Skeletal muscle satellite cell (primary cell): ENCODE measurements around the gene CAPS2. TPM values are rescaled to one million over a fixed set of nuclear protein-coding genes. Genes with fewer than 3 reads are reported as not detected.
A peak's percentile ranks its signal among the peaks of the same experiment; 100 is the strongest.
"Not testable (repeated sequence)": the region's sequence is repeated elsewhere in the genome, so short reads cannot be mapped to it uniquely, and the experiment has no call there.

Source experiments
- H3K27me3 ChIP-seq: 2 replicates; pipeline ENCODE4 v1.7.0; 2013; ENCODE audit warnings: low read length; ENCODE audit not compliant: control insufficient read depth, insufficient read depth
- H3K36me3 ChIP-seq: 2 replicates; pipeline ENCODE4 v1.7.0; 2013; ENCODE audit warnings: mild to moderate bottlenecking, control low read depth, low read length; ENCODE audit not compliant: insufficient read depth
- H3K4me1 ChIP-seq: 2 replicates; pipeline ENCODE4 v1.7.0; 2013; ENCODE audit warnings: low read length; ENCODE audit not compliant: control insufficient read depth, insufficient read depth
- H3K4me2 ChIP-seq: 2 replicates; pipeline ENCODE4 v1.7.0; 2013; ENCODE audit warnings: mild to moderate bottlenecking, low read length
- H3K4me3 ChIP-seq: 2 replicates; pipeline ENCODE4 v1.7.0; 2013; ENCODE audit warnings: low read length
- H3K9ac ChIP-seq: 2 replicates; pipeline ENCODE4 v1.7.0; 2013; ENCODE audit warnings: mild to moderate bottlenecking, low read depth, low read length, moderate library complexity
- H3K9me3 ChIP-seq: replicated peaks from 2 replicates; pipeline ENCODE4 v1.7.0; 2013; ENCODE audit warnings: mild to moderate bottlenecking, control low read depth, low read length
- total RNA-seq: library from RNA; depleted of rRNA; stranded (reverse); fragments of >200 nt; gene quantifications from 2 replicates; pipeline ENCODE4 v1.2.3, GENCODE V29; 2012; rRNA removed

The CAPS2 gene
- total RNA-seq, result 3.1 and 7.1 TPM in 2 replicates

DNA sequence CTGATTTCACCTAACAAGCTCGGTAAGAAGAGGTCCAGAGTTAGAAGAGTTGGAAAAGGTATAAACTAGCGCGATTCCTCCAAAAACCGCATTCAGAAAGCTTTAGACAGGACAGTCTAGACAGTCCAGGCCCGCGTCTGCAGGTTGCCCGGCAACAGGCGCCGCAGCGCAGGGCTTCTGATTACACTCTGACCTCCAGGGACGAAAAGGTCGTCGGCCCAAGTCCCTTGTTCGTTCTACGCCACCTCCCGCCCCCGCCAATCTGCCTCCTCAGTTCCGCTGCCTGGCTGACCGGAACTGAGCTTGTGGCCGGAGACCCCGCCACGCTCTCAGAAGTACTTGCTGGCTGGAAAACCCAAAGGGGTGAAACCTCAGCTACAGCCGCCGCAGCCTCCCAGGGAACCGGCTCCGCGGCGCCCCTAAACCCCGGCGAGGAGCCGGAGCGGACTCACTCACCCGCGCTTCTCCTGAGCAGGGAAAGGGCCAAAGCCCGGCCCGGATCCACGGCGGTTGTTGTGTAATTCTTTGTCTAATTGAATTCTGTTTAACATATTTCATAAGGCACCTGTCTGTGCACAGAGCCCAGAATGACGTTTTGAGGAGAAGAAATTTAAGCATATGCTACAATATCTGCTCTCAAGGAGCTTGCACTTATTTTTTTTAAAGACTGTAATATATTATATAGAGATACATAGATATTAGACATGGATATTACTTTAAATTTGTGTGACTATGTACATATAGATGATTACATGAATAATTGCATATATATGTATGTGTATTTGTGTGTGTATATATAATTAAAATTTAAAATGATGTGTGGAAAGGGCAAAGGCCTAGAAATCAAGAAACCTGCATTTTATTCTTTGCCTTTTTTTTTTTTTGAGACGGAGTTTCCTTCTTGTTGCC lies at the start of gene CAPS2:
Gene CAPS2 (minus strand): TSS at position 407 of the 909 bp plus-strand sequence. CDS start 3,826 bp downstream, outside the sequence.
- H3K4me2 ChIP-seq, result peak within 1 kb of the TSS; percentile 83
- H3K36me3 ChIP-seq, result no peaks in the 10 kb centered on the region
- H3K4me1 ChIP-seq, result peaks cover 5% of the 10 kb centered on the region
- no peaks in the 10 kb centered on the region for H3K9me3 ChIP-seq
- peak within 1 kb of the TSS; percentile 90 for H3K4me3 ChIP-seq
- H3K27me3 ChIP-seq, result no peaks in the 10 kb centered on the region
- H3K9ac ChIP-seq, result peak within 1 kb of the TSS; percentile 71

DNA sequence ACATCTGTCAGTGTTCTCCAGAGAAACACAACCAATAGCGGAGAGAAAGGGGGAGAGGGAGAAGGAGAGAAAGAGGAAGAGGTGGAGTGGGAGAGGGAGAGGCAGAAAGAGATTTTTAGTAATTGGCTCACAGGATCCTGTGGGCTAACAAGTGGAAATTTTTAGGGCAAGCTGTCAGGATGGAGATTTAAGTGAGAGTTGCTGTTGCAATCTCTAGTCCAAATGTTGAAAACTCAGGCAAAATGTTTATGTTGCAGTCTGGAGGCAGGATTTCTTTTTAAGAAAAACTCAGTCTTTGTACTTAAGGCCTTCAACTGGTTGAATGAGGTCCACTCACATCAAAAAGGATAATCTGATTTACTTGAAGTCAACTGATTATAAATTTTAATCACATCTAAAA lies 48.2 kb upstream of the CAPS2 start:
- no peak overlapping the region for H3K9ac ChIP-seq
- H3K4me2 ChIP-seq, result no peak overlapping the region
- H3K36me3 ChIP-seq, result no peaks in the 10 kb centered on the region
- H3K9me3 ChIP-seq, result no peaks in the 10 kb centered on the region
- H3K4me3 ChIP-seq, result no peak overlapping the region
- H3K4me1 ChIP-seq, result no peaks in the 10 kb centered on the region
- no peaks in the 10 kb centered on the region for H3K27me3 ChIP-seq

DNA sequence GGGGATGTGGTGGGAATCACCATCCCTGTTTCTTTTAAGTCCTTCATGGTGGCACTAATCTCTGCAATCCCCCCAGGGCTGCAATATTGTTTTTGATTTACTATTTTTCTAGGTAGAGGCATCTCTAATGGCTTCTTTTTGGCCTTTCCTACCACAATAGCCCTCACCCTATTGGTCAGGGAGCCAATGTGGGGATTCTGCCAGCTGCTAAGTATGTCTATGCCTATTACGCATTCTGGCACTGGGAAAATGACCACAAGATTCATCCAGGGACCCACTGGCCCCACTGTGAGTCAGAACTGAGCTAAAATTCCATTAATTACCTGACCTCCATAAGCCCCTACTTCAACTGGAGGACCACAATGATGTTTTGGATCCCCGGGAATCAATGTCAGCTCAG lies 44.8 kb upstream of the CAPS2 start:
- Histone ChIP-seq H3K4me3 (no peak overlapping the region), H3K4me1 (no peaks in the 10 kb centered on the region), H3K4me2 (no peak overlapping the region), H3K27me3 (no peaks in the 10 kb centered on the region), H3K36me3 (no peaks in the 10 kb centered on the region), H3K9me3 (no peaks in the 10 kb centered on the region), H3K9ac (no peak overlapping the region)

DNA sequence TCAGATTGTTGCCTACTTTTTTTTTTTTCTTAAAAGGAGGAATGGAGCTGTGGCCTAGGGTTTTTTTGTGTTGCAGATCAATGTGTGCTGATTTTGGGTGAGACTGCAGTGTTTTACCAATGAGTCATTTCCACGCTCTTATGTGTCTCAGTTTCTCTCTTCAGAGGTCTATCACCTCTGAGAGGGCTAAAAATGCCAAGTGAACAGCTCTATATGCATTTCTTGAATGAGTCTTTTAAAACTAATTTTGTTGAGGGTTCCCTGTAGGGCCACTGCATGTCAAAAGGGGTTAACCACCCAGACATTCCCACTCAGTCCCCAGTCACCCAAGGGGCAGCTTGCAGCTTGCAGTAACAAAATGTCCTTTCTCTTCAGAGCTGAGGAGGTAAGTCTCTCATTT lies 36.5 kb upstream of the CAPS2 start:
- no peak overlapping the region for H3K4me3 ChIP-seq
- no peaks in the 10 kb centered on the region for H3K9me3 ChIP-seq
- peaks cover 13% of the 10 kb centered on the region for H3K4me1 ChIP-seq
- no peak overlapping the region for H3K9ac ChIP-seq
- H3K27me3 ChIP-seq, result no peaks in the 10 kb centered on the region
- H3K36me3 ChIP-seq, result no peaks in the 10 kb centered on the region
- H3K4me2 ChIP-seq, result peak overlapping the region; percentile 30

DNA sequence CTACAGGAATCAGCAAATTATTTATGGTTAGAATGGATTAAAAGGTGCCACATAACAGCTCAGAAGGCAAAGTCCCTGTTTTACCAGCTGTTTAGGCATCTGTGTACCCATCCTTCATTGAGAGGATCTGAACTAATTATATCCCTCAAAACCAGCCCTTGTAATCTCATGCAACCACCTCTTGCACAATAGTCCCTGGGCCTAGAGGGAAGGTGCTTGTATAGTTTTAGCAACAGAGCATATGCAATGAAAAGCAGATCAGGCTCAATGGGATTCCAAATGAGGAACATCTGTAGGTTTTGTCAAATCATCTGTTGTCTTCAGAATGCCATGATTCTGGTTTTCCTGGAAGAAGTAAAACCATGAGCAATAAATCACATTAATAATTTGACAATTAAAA lies 34.8 kb upstream of the CAPS2 start:
- Histone ChIP-seq H3K27me3 (no peaks in the 10 kb centered on the region), H3K36me3 (no peaks in the 10 kb centered on the region), H3K9me3 (no peaks in the 10 kb centered on the region), H3K4me2 (no peak overlapping the region), H3K9ac (no peak overlapping the region), H3K4me3 (no peak overlapping the region), H3K4me1 (peaks cover 13% of the 10 kb centered on the region)

DNA sequence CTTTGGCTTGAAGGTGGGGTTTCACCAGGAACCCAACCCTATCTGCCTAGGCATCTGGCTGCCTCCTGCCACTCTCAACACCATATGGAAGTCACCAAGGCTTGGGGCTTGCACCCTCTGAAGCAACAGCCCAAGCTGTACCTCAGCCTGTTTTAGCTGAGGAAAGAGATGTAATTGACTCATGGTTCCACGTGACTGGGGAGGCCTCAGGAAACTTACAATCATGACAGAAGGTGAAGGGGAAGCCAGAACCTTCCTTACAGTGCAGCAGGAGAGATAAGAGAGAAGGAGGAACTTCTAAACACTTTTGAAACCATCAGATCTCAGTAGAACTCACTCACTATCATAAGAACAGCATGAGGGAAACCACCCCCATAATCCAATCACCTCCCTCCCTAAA lies 31.3 kb upstream of the CAPS2 start:
- no peak overlapping the region for H3K4me2 ChIP-seq
- no peak overlapping the region for H3K4me3 ChIP-seq
- peaks cover 7% of the 10 kb centered on the region for H3K4me1 ChIP-seq
- no peaks in the 10 kb centered on the region for H3K9me3 ChIP-seq
- no peak overlapping the region for H3K9ac ChIP-seq
- no peaks in the 10 kb centered on the region for H3K27me3 ChIP-seq
- no peaks in the 10 kb centered on the region for H3K36me3 ChIP-seq

DNA sequence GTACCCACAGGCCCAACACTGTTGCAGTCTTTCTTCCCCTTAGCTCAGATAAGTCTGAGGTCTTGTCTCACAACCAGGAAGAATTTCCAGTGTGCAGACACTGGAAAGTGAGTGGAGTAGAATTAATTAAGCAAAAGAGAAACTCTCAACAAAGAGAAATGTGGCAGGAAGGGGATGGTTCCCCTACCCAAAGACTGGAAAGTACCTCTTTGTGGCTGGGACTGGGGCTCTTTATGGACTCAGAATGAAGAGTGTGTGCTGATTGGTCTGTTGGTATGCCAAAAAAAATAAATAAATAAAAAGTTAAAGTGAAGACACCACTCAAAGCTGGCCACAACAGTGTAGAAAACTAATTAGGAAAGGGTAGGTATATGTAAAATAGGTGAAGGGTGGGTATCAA lies 30.8 kb upstream of the CAPS2 start:
- H3K36me3 ChIP-seq, result no peaks in the 10 kb centered on the region
- H3K27me3 ChIP-seq, result no peaks in the 10 kb centered on the region
- H3K4me2 ChIP-seq, result no peak overlapping the region
- H3K4me1 ChIP-seq, result peaks cover 3% of the 10 kb centered on the region
- H3K9me3 ChIP-seq, result no peaks in the 10 kb centered on the region
- no peak overlapping the region for H3K4me3 ChIP-seq
- H3K9ac ChIP-seq, result no peak overlapping the region

DNA sequence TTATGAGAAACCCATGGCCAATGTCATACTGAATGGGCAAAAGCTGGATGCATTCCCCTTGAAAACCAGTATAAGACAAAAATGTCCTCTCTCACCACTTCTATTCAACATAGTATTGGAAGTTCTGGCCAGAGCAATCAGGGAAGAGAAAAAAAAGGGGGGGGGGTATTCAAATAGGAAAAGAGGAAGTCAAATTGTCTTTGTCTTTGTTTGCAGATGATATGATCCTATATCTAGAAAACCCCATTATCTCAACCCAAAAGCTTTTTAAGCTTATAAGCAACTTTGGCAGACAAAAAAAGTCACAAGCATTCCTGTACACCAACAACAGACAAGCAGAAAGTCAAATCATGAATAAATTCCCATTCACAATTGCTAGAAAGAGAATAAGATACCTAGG lies 23.9 kb upstream of the CAPS2 start:
- Histone ChIP-seq H3K4me2 (no peak overlapping the region), H3K9ac (no peak overlapping the region), H3K36me3 (no peaks in the 10 kb centered on the region), H3K4me1 (no peaks in the 10 kb centered on the region), H3K4me3 (no peak overlapping the region), H3K27me3 (no peaks in the 10 kb centered on the region), H3K9me3 (no peaks in the 10 kb centered on the region)

DNA sequence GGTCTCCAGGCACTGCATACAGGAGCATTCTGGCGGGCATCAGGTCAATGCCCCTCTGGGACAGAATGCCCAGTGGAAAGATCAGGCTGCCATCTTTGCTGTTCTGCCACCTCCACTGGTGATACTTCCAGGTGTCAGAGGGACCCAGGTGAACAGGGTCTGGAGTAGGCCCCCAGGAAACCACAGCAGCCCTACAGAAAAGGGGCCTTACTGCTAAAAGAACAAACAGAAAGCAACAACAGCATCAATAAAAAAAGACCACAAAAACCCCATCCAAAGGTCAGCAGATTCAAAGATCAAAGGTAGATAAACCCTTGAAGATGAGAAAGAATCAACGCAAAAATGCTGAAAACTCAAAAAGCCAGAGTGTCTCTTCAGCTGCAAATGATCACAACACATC lies 20.3 kb upstream of the CAPS2 start:
- Histone ChIP-seq H3K4me1 (peaks cover 2% of the 10 kb centered on the region), H3K4me2 (no peak overlapping the region), H3K9ac (no peak overlapping the region), H3K9me3 (no peaks in the 10 kb centered on the region), H3K36me3 (no peaks in the 10 kb centered on the region), H3K27me3 (no peaks in the 10 kb centered on the region), H3K4me3 (no peak overlapping the region)

DNA sequence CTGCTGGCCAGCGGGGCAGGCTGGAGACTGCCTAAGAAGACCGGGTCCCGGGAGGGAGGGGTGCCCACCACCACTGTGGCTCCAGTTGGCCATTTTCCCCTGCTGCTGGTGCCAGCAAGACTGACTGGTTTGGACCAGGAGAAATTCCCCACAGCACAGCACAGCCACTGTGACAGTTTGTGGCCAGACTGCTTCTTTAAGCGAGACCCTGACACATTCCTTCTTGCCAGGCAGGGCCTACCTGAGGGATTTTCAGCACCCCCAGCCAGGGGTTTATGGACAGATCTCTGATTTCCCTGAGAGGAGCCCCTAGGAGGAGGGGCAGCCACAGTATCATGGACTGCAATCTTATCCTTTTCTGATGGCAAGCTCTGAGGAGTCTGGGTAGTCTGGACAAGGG lies 19.8 kb upstream of the CAPS2 start:
- Histone ChIP-seq H3K9ac (no peak overlapping the region), H3K27me3 (no peaks in the 10 kb centered on the region), H3K9me3 (no peaks in the 10 kb centered on the region), H3K4me3 (no peak overlapping the region), H3K36me3 (no peaks in the 10 kb centered on the region), H3K4me2 (no peak overlapping the region), H3K4me1 (peaks cover 2% of the 10 kb centered on the region)

DNA sequence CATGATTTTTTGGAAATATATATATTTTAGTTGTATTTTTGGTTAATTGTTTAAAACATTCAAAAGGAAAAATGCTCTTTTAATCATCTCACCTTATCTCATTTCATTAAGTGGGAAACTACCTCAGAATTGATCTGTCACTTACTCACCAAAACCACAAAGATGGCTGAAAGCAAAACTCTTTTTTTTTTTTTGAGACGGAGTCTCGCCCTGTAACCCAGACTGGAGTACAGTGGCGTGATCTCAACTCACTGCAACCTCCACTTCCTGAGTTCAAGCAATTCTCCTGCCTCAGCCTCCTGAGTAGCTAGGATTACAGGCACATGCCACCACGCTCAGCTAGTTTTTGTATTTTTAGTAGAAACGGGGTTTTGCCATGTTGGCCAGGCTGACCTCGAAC lies 16.1 kb upstream of the CAPS2 start:
- not testable (repeated sequence) for H3K36me3 ChIP-seq, H3K4me2 ChIP-seq, H3K4me3 ChIP-seq, H3K27me3 ChIP-seq, H3K9me3 ChIP-seq, H3K9ac ChIP-seq, H3K4me1 ChIP-seq

DNA sequence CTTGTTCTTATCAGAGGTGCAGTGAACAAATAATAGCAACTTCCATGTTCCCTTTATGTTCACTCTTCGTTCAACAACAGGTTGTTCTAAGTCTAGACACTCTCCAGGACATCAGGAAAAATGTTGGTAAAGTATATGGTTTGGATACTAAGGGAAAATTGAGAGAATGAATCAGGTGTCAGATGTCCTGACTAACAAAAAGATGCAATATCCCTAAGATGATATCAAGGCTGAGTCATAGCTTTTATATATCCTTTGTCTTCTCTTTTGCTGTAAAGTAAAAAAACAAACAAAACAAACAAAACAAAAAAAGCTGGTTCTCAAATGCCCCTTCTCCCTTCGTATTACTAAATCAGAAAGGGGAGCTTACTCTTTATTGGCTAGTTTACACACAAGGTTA lies 15.4 kb upstream of the CAPS2 start:
- Histone ChIP-seq H3K9ac (no peak overlapping the region), H3K4me1 (peaks cover 2% of the 10 kb centered on the region), H3K4me2 (no peak overlapping the region), H3K27me3 (no peaks in the 10 kb centered on the region), H3K4me3 (no peak overlapping the region), H3K36me3 (no peaks in the 10 kb centered on the region), H3K9me3 (no peaks in the 10 kb centered on the region)
